ENCODE results near the gene CALHM2. TPM values are rescaled to one million over a fixed set of nuclear protein-coding genes. Genes with fewer than 3 reads are reported as not detected.

Gene CALHM2
- total and polyA plus RNA-seq, 4 donors: 1.6 to 5.0 (median 3.2) TPM

DNA sequence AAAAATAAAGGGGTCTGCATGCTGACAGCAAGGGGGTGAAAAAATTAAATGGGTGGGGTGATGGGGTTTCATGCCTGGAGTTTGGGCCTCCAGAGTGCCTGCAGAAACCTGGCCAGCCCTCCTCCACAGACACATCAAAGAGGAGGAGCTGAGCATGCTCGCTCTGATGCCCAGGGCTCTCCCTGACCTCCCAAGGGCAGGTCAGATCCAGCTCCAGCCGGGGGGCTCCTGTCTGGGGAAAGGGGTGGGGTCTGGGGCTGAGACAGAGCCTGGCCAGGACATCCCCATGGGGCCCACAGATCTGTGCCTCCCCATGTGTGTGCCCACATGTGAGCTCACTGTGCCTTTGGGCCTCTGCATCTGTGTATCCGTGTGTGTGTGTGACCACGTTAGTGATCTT lies 7.4 kb upstream of the CALHM2 start (continued):
- TF ChIP-seq, protein P1, sequence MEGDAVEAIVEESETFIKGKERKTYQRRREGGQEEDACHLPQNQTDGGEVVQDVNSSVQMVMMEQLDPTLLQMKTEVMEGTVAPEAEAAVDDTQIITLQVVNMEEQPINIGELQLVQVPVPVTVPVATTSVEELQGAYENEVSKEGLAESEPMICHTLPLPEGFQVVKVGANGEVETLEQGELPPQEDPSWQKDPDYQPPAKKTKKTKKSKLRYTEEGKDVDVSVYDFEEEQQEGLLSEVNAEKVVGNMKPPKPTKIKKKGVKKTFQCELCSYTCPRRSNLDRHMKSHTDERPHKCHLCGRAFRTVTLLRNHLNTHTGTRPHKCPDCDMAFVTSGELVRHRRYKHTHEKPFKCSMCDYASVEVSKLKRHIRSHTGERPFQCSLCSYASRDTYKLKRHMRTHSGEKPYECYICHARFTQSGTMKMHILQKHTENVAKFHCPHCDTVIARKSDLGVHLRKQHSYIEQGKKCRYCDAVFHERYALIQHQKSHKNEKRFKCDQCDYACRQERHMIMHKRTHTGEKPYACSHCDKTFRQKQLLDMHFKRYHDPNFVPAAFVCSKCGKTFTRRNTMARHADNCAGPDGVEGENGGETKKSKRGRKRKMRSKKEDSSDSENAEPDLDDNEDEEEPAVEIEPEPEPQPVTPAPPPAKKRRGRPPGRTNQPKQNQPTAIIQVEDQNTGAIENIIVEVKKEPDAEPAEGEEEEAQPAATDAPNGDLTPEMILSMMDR (IDR thresholded peaks at IDR 0.05; ENCODE audit: low read depth, low read length, missing input control): no peak
- no peak for TF ChIP-seq RXRA (IDR thresholded peaks at IDR 0.05)
- TF ChIP-seq HNF4A (conservative IDR thresholded peaks at IDR 0.05): no peak
- TF ChIP-seq, protein P2, sequence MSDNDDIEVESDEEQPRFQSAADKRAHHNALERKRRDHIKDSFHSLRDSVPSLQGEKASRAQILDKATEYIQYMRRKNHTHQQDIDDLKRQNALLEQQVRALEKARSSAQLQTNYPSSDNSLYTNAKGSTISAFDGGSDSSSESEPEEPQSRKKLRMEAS (IDR thresholded peaks at IDR 0.05): no peak
- TF ChIP-seq FOXA1 (IDR thresholded peaks at IDR 0.05): no peak
- TF ChIP-seq FOXA2 (IDR thresholded peaks at IDR 0.05): no peak

DNA sequence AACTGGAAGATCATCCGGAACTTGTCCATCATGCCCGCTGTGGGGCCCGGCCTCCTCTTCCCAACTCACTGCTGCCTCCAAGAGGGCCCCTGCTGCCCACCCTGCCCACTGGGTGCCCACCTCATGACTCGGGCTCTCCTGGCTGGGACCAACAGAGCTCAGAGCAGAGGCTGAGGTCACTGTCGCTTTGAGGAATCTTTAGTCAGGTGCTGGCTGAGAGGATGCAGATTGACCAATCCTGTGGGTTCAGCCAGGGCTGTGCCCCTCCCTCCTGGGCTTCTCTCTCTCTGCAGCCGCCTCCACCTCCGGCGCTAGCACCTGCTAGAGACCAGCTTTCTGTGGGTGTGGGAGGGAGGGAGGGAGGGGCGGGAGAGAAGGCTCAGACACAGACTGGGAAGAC lies 6.5 kb upstream of the CALHM2 start, which contains the start of gene CALHM1:
TSS of gene CALHM1 (minus strand) at position 181 of the 400 bp plus-strand sequence. CDS start at position 32, 149 bp downstream.
- Histone ChIP-seq H3K27me3 (ENCODE audit: control insufficient read depth in 4 of 4, insufficient read depth in 4 of 4, low read length in 3 of 4) (no peaks in the 10 kb centered on the region), H3K9me3 (ENCODE audit: control insufficient read depth in 4 of 4, low read length in 3 of 4) (no peaks in the 10 kb centered on the region), H3K36me3 (ENCODE audit: control insufficient read depth in 4 of 4, insufficient read depth in 3 of 4, low read depth in 1 of 4, low read length in 3 of 4) (no peaks in the 10 kb centered on the region), H3K27ac (ENCODE audit: low read depth in 1 of 2, low read length in 2 of 2) (no peak within 1 kb of the TSS), H3K4me1 (ENCODE audit: control insufficient read depth in 4 of 4, insufficient read depth in 4 of 4, low read length in 3 of 4) (no peaks in the 10 kb centered on the region), H3K4me3 (ENCODE audit: low read depth in 1 of 3, low read length in 3 of 3) (no peak within 1 kb of the TSS), H3K9ac (ENCODE audit: low read depth in 1 of 2, low read length in 2 of 2) (no peak within 1 kb of the TSS)
- TF ChIP-seq EGR1 (IDR thresholded peaks at IDR 0.05; ENCODE audit: low read depth in 2 of 2): no peak
- TF ChIP-seq, protein P2 (IDR thresholded peaks at IDR 0.05): no peak
- no peak for TF ChIP-seq GABPA (IDR thresholded peaks at IDR 0.05 in 1 of 2, conservative IDR thresholded peaks at IDR 0.05 in 1 of 2)
- TF ChIP-seq, protein P3, sequence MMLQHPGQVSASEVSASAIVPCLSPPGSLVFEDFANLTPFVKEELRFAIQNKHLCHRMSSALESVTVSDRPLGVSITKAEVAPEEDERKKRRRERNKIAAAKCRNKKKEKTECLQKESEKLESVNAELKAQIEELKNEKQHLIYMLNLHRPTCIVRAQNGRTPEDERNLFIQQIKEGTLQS (IDR thresholded peaks at IDR 0.05): no peak
- TF ChIP-seq YY1 (IDR thresholded peaks at IDR 0.05): no peak
- TF ChIP-seq NR2F2 (IDR thresholded peaks at IDR 0.05): no peak
- TF ChIP-seq, protein P4, sequence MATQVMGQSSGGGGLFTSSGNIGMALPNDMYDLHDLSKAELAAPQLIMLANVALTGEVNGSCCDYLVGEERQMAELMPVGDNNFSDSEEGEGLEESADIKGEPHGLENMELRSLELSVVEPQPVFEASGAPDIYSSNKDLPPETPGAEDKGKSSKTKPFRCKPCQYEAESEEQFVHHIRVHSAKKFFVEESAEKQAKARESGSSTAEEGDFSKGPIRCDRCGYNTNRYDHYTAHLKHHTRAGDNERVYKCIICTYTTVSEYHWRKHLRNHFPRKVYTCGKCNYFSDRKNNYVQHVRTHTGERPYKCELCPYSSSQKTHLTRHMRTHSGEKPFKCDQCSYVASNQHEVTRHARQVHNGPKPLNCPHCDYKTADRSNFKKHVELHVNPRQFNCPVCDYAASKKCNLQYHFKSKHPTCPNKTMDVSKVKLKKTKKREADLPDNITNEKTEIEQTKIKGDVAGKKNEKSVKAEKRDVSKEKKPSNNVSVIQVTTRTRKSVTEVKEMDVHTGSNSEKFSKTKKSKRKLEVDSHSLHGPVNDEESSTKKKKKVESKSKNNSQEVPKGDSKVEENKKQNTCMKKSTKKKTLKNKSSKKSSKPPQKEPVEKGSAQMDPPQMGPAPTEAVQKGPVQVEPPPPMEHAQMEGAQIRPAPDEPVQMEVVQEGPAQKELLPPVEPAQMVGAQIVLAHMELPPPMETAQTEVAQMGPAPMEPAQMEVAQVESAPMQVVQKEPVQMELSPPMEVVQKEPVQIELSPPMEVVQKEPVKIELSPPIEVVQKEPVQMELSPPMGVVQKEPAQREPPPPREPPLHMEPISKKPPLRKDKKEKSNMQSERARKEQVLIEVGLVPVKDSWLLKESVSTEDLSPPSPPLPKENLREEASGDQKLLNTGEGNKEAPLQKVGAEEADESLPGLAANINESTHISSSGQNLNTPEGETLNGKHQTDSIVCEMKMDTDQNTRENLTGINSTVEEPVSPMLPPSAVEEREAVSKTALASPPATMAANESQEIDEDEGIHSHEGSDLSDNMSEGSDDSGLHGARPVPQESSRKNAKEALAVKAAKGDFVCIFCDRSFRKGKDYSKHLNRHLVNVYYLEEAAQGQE (IDR thresholded peaks at IDR 0.05): no peak
- no peak for TF ChIP-seq FOXA1 (IDR thresholded peaks at IDR 0.05)
- TF ChIP-seq TAF1 (conservative IDR thresholded peaks at IDR 0.05): no peak
- TF ChIP-seq RXRA (IDR thresholded peaks at IDR 0.05): no peak
- TF ChIP-seq, protein P1 (IDR thresholded peaks at IDR 0.05; ENCODE audit: low read depth, low read length, missing input control): no peak
- TF ChIP-seq, protein P5, sequence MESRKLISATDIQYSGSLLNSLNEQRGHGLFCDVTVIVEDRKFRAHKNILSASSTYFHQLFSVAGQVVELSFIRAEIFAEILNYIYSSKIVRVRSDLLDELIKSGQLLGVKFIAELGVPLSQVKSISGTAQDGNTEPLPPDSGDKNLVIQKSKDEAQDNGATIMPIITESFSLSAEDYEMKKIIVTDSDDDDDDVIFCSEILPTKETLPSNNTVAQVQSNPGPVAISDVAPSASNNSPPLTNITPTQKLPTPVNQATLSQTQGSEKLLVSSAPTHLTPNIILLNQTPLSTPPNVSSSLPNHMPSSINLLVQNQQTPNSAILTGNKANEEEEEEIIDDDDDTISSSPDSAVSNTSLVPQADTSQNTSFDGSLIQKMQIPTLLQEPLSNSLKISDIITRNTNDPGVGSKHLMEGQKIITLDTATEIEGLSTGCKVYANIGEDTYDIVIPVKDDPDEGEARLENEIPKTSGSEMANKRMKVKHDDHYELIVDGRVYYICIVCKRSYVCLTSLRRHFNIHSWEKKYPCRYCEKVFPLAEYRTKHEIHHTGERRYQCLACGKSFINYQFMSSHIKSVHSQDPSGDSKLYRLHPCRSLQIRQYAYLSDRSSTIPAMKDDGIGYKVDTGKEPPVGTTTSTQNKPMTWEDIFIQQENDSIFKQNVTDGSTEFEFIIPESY (IDR thresholded peaks at IDR 0.05): no peak
- TF ChIP-seq HNF4G (IDR thresholded peaks at IDR 0.05): no peak
- WGBS: 71% methylated on average over 9 of the region's 9 CpGs
- no peak for DNase-seq (ENCODE audit: low spot score)
